Transverse colon (tissue), 4 donors: ENCODE results near the gene LOXL1. TPM values are rescaled to one million over a fixed set of nuclear protein-coding genes. Genes with fewer than 3 reads are reported as not detected.

ENCODE experiments used
- DNase-seq: peaks from one replicate; pipeline ENCODE4 v3.0.0-alpha.2; 2019
- H3K27ac ChIP-seq, 4 donors: fragments of 200-600 bp; sonication (generic); 2 replicates each; pipeline ENCODE4 v1.5.1; 2016 to 2018; ENCODE audit warnings: inconsistent platforms in 4 of 4
- H3K27me3 ChIP-seq: fragments of 200-600 bp; sonication (generic); 2 replicates; pipeline ENCODE4 v1.5.1; 2017; ENCODE audit warnings: inconsistent platforms
- H3K36me3 ChIP-seq, 4 donors: fragments of 200-600 bp; sonication (generic); 2 replicates each; pipeline ENCODE4 v1.5.1; 2017 to 2019; ENCODE audit warnings: inconsistent platforms in 4 of 4
- H3K4me1 ChIP-seq, 4 donors: fragments of 200-600 bp; sonication (generic); 2 replicates each; pipeline ENCODE4 v1.5.1; 2017 to 2020; ENCODE audit warnings: inconsistent platforms in 4 of 4
- H3K4me3 ChIP-seq, 4 donors: fragments of 200-600 bp; sonication (generic); 1 replicate in 1 of 4; 2 replicates in 3 of 4; pipeline versions ENCODE4 v1.5.1 to v1.6.1; 2017 to 2019; ENCODE audit warnings: inconsistent platforms in 4 of 4
- H3K9me3 ChIP-seq, 2 donors: fragments of 200-600 bp; sonication (generic); 2 replicates each; pipeline ENCODE4 v1.5.1; 2017 to 2019; ENCODE audit warnings: inconsistent platforms in 2 of 2
- EP300 ChIP-seq: sonication (generic); formaldehyde crosslinking; IDR thresholded peaks from one replicate; pipeline ENCODE4 v1.6.1; 2017; ENCODE audit warnings: antibody characterized with exemption, low read depth
- POLR2A ChIP-seq: fragments of 450-650 bp; IDR thresholded peaks from one replicate; pipeline ENCODE4 v1.6.1; 2016; ENCODE audit warnings: antibody characterized with exemption, mild to moderate bottlenecking, moderate library complexity
- POLR2AphosphoS5 ChIP-seq, 3 donors: sonication (generic); formaldehyde crosslinking; IDR thresholded peaks; one replicate each; pipeline ENCODE4 v1.6.1; 2016; ENCODE audit warnings: antibody characterized with exemption in 3 of 3
- WGBS, 2 donors: methylation state at CpG; one replicate each; pipeline ENCODE4 v1.1.5; 2018; ENCODE audit warnings: low coverage in 1 of 2; 5-methylcytosine and 5-hydroxymethylcytosine counted together
- in situ Hi-C, 4 donors: fragments of 200-750 bp; cut with MboI; loops; one replicate each; pipeline versions ENCODE4 v1.15.0 to v1.15.1; 2017; ENCODE audit warnings: low sequenced_read_pairs in 3 of 4, low pct_ligation_motif_present in 1 of 4, low pct_unique_long_range_greater_than_20kb in 1 of 4
- intact Hi-C: fragments of 100-400 bp; cut with DNase I; formaldehyde crosslinking; loops from one replicate; pipeline ENCODE4 v1.15.1; 2023; ENCODE audit warnings: low total_unique reads
- total RNA-seq, 4 donors: library from RNA; depleted of rRNA; stranded (reverse); fragments of >200 nt; gene quantifications; one replicate each; pipeline ENCODE4 v1.1.0, GENCODE V29; 2016
- TF ChIP-seq, protein P1 (sequence below), 5 experiments: fragments of 200-600 bp in 3 of 5; fragments of 450-650 bp in 2 of 5; sonication (generic) in 3 of 5; IDR thresholded peaks; 1 replicate in 2 of 5; 2 replicates in 3 of 5; pipeline ENCODE4 v1.5.1; 2016 to 2017; ENCODE audit warnings: antibody characterized with exemption in 5 of 5, inconsistent platforms in 3 of 5, mild to moderate bottlenecking in 2 of 5, moderate library complexity in 1 of 5

LOXL1 gene
- total RNA-seq, 4 donors from 2014 or later: 1.8 to 6.8 (median 1.9) TPM; not detected in 1

DNA sequence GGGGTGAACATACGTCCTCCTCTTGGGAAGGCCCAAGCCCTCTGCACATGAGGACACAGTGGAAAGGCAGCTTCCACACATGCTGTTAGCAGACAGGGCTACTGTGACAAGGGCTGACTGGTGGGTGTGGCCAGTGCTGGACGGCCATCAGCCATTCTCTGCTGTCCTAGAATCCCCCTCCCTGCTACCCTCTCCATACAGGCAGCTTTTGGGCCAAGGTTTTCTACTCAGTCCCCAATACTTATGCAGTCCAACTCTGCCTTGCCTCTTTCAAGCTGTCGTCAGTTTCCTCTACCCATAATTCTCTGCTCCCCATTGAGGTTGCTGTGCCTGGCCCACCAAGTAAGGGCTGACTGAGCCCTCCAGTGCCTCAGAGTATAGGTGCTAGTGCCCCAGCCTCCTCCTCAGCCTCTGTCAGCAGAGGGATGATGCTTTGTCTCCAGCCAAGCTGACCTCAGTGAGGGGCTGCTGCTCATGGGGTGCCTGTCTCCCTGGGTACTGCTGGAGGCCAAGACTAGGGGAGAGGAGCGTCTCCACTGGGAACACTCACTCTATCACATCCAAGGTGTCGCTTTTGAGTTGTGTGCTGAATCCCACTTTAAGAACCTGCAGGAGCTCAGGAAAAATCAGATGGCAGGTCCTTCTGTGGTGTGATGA is 2.8 kb downstream of the LOXL1 start:
- TF ChIP-seq, protein P1, sequence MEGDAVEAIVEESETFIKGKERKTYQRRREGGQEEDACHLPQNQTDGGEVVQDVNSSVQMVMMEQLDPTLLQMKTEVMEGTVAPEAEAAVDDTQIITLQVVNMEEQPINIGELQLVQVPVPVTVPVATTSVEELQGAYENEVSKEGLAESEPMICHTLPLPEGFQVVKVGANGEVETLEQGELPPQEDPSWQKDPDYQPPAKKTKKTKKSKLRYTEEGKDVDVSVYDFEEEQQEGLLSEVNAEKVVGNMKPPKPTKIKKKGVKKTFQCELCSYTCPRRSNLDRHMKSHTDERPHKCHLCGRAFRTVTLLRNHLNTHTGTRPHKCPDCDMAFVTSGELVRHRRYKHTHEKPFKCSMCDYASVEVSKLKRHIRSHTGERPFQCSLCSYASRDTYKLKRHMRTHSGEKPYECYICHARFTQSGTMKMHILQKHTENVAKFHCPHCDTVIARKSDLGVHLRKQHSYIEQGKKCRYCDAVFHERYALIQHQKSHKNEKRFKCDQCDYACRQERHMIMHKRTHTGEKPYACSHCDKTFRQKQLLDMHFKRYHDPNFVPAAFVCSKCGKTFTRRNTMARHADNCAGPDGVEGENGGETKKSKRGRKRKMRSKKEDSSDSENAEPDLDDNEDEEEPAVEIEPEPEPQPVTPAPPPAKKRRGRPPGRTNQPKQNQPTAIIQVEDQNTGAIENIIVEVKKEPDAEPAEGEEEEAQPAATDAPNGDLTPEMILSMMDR (IDR thresholded peaks at IDR 0.05): no peak
- TF ChIP-seq POLR2AphosphoS5 (IDR thresholded peaks at IDR 0.05): no peak
- TF ChIP-seq POLR2A: no peak
- no peak for TF ChIP-seq EP300
- in situ Hi-C loops: loop anchor here in 1 of 4 donors (25.0 kb wide), 1 partner anchor 383 kb away; no protein-coding TSS in a partner anchor
- no peak for DNase-seq
- Histone ChIP-seq H3K36me3 (no peaks in the 10 kb centered on the region), H3K4me3 (no peak overlapping the region), H3K4me1 (peaks cover 15 to 57% (median 37%) of the 10 kb centered on the region in 4 donors), H3K27me3 (peaks cover 10% of the 10 kb centered on the region), H3K9me3 (no peaks in the 10 kb centered on the region), H3K27ac (no peak overlapping the region)
- 60% methylated on average over 1 to 5 of the region's 5 CpGs for WGBS, 2 donors
- intact Hi-C loops: no loop called here

DNA sequence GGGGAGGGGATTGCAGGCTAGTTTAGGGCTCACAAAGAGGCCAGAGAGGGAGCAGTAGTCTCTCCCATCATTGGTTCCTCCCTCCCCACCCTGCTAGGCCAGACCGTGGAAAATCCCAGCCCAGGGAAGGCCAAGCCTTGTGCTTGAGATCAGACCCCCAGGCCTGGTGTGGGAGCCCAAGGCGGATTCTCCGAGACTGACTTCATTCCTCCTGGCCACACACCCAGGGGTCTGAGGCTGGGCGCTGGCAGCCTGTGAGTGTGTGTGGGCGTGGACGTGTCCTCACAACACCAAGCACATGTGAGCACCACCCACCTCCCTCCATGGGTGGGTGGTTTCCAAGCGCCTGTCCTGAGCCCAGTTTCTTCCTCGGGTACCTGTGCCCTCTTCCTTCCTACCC is 4.1 kb downstream of the LOXL1 start:
- H3K4me1 ChIP-seq: peaks cover 7 to 47% (median 30%) of the 10 kb centered on the region in 4 donors
- 70% methylated on average over 8 of the region's 8 CpGs; no CpG with 5 or more reads in 1 of the 2 donors for WGBS, 2 donors
- H3K27ac ChIP-seq: peak overlapping the region in 2 of 4 donors; percentile 10 to 20
- no peak for DNase-seq
- H3K36me3 ChIP-seq: no peaks in the 10 kb centered on the region
- intact Hi-C loops: no loop called here
- H3K9me3 ChIP-seq: no peaks in the 10 kb centered on the region
- TF ChIP-seq, protein P1 (IDR thresholded peaks at IDR 0.05): no peak
- TF ChIP-seq POLR2A: no peak
- TF ChIP-seq EP300: no peak
- TF ChIP-seq POLR2AphosphoS5 (IDR thresholded peaks at IDR 0.05): no peak
- H3K4me3 ChIP-seq: no peak overlapping the region
- H3K27me3 ChIP-seq: peaks cover 10% of the 10 kb centered on the region
- in situ Hi-C loops: loop anchor here in 1 of 4 donors (25.0 kb wide), 1 partner anchor 382 kb away; no protein-coding TSS in a partner anchor

DNA sequence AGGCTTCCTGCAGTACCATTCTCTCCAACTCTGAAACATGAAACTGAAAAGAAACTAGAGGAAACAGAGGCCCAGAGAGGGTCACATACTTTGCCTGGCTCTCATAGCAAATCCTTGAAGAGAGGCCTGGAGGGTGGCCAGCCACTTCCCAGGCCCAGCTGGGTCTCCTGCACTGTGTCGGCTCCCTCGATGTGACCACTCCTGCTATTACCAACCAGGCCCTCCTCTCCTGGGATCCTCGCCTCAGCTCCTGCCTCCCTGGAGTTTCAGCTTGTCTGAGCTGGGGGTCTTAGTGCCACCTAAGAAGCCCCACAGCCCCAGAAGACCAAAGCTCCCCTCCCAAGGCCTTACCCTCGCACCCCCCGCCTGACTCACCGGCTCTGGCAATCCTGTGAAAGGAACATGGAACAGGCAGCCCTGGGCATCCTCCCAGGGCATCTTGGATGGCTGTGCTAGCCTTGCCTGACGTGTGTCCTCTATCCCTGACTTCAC is 4.6 kb downstream of the LOXL1 start:
- H3K4me3 ChIP-seq: no peak overlapping the region
- DNase-seq: no peak
- peaks cover 7 to 42% (median 26%) of the 10 kb centered on the region in 4 donors for H3K4me1 ChIP-seq
- intact Hi-C loops (no loop called here), in situ Hi-C loops (loop anchor here in 1 of 4 donors (25.0 kb wide), 1 partner anchor 381 kb away; no protein-coding TSS in a partner anchor)
- 68 to 70% methylated on average over 2 to 7 of the region's 7 CpGs for WGBS, 2 donors
- peak overlapping the region in 1 of 4 donors; percentile 10 for H3K27ac ChIP-seq
- no peak for TF ChIP-seq POLR2AphosphoS5 (IDR thresholded peaks at IDR 0.05)
- TF ChIP-seq POLR2A: no peak
- TF ChIP-seq EP300: no peak
- TF ChIP-seq, protein P1 (IDR thresholded peaks at IDR 0.05): no peak
- peaks cover 10% of the 10 kb centered on the region for H3K27me3 ChIP-seq
- no peaks in the 10 kb centered on the region for H3K36me3 ChIP-seq
- no peaks in the 10 kb centered on the region for H3K9me3 ChIP-seq

DNA sequence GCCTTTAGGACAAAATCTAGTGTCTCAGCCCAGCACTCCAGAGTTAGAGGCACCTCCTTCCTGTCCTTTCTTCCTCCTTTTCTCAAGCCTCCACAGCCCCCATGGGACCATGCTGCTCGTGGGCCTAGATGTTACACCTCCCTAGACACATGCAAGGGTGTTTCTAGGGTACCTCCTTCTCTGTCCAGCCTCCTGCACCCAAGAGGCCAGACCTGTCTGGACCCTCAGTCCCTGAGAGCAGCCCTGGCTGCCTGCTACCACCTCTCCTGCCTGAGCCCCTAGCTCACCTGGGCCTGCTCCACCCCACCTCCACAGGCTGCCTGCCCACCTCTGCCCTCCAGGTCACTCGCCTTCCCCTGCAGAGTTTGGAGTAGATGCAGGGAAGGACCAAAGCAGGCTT is 5.2 kb downstream of the LOXL1 start:
- intact Hi-C loops: no loop called here

More for the DNA sequence above, 5.2 kb downstream of the LOXL1 start:
- no peak overlapping the region for H3K4me3 ChIP-seq
- no peaks in the 10 kb centered on the region for H3K9me3 ChIP-seq
- peaks cover 8% of the 10 kb centered on the region for H3K27me3 ChIP-seq
- H3K4me1 ChIP-seq: peaks cover 3 to 41% (median 23%) of the 10 kb centered on the region in 4 donors
- DNase-seq: no peak
- WGBS, 2 donors: 52% methylated on average over 2 of the region's 2 CpGs; no CpG with 5 or more reads in 1 of the 2 donors
- no peaks in the 10 kb centered on the region for H3K36me3 ChIP-seq
- in situ Hi-C loops: loop anchor here in 1 of 4 donors (25.0 kb wide), 1 partner anchor 381 kb away; no protein-coding TSS in a partner anchor
- H3K27ac ChIP-seq: no peak overlapping the region
- TF ChIP-seq POLR2A (no peak), POLR2AphosphoS5 (IDR thresholded peaks at IDR 0.05) (no peak), EP300 (no peak)
- TF ChIP-seq, protein P1 (IDR thresholded peaks at IDR 0.05): no peak
